CD4-positive, alpha-beta T cell treated with Interferon gamma for 1 hour (primary cell): ENCODE results near the gene DDX19B.
"Not testable (repeated sequence)": the region's sequence is repeated elsewhere in the genome, so short reads cannot be mapped to it uniquely, and the experiment has no call there.

ENCODE experiments used
- DNase-seq: peaks from one replicate; pipeline ENCODE4 v3.0.0-alpha.2; 2020

Gene DDX19B

GRCh38 chr16:70298988-70299938, at the start of gene DDX19B:
TSS of gene DDX19B (plus strand) at chr16:70299186. CDS start at chr16:70299298, 112 bp downstream.
- peak; percentile 68 for DNase-seq

DNA sequence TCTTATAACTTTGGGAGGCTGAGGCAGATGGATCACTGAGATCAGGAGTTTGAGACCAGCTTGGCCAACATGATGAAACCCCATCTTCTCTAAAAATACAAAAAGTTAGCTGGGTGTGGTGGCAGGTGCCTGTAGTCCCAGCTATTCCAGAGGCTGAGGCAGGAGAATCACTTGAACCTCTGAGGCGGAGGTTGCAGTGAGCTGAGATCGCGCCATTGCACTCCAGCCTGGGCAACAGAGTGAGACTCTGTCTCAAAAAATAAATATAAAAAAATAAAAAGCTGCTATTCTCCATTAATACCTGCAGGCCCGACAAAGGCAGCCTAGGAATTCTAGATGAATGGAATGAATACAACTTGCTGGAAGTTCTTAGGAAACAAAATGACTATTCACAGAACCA, 49.3 kb upstream of the DDX19B start:
- DNase-seq = not testable (repeated sequence)

DNA sequence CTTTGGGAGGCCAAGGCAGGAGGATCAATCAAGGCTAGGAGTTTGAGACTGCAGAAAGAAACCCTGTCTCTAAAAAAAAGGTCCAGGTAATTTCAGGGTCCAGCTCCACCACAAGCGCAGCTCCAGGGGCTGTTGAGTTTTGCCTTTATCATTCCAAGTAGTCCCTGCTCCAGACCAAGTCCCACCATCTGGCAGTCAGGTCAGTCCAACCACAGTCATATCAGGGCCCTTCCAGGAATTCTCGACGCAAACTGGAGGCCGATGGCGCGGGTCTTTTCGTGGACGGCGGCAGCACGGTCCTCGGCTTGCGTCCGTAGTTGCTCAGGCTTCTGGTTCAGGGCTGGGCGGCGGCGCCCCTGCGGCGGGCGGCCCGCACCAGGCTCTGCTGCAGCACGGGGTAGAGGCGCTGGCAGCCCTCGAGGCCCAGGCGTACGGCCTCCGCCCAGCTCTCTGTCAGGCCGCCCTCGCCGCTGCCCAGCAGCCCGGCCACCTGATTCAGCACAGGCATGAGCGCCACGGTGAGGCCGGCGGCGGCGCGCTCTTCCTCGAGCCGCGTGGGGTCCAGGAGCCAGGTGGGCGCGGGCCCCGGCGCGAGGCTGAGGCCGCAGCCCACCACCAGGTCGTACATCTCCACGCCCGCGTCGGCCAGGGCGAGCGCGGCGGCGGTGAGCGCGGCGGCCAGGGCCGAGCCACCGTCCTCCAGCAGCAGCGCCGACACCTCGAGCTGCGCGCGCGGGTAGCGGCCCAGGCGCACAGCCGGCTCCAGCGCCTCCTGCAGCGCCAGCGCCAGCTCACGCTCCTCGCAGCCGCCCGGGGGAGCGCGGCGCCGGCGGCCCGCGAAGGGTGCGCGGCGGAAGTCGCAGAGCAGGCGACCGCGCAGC, 48.0 kb upstream of the DDX19B start:
- DNase-seq = no peak

- DNase-seq = peak; percentile 91
These were observed 47.2 kb upstream of the DDX19B start, which contains the start of gene EXOSC6 for GRCh38 chr16:70251629-70252354. TSS of gene EXOSC6 (minus strand) at chr16:70251940. CDS start at chr16:70251900, 40 bp downstream.

- no peak for DNase-seq
These were observed 46.5 kb upstream of the DDX19B start for GRCh38 chr16:70252355-70252988.

DNA sequence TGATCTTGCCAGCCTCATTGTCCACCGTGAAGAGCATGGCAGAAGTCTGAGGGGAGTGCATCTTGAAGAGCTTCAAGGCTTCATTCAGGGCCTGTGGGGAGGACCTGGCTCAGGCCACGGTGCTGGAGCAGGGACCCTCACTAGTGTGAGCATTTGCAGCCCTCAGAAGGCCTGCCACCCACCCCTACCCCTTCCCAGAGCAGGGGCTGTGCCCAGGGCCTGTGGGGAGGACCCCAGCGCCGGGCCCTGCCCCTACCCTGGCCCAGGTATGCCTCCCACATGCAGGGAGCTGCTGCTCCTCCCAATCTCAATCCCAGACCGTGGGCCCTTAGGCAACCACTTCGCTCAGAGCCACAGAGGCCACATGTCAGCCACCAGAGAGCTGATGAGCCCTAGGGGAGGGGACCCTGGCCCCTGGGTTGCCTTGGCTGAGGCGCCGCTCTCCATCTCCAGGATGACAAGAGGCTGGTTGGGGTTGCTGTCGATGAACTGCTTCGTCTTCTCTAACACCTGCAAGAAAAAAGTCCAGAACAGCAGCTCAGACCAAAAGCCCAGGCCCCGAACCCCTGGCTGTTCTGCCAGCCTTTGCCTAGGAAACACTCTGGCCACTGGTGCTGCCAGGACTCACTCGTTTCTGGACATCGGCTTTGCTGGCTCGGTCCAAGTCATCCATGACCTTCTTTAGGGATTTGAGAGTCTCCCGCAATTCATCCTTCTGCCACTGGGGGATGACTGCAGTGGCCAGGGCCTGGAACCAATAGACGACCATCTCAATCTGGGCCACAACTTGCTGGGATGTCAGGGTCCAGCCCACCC, 45.5 kb upstream of the DDX19B start:
- DNase-seq = peak; percentile 5

DNA sequence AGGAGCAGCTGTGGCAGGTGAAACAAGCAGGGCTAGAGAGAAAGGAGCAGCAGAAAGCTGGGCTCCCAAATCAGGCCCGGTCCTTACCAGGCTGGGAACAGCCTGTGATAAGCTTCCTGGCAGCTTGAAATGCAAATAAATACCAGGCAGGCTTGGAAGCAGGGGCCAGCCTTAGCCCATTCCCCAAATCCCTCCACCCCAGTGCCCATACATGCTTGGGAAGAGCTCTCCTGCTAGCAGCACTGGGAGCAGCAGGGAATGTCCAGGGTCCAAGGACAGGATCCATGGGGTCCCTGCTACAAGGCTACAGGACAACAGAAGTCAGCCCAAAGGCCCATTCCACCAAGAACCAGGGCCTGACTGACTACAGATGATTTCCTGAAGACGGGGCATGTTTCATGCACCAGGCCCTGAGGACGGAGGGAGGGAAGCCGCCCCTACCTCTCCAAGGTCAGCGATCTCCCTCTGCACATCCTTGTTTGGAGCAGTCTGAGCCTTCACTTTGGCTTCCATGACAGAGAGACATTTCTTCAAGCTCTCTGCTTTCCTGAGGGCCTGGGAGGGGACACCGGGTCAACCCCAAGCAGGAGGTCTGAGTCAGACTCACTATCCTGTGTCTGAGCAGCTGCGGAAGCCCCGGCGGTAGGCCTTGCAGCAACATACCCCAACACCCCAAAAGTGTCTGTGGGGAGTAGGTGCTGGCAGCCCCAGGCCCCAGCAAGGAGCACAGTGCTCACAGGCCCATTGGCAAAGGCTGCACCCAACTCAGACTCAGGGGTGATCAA, 44.6 kb upstream of the DDX19B start:
- DNase-seq = no peak

- DNase-seq = no peak
These were observed 44.1 kb upstream of the DDX19B start for GRCh38 chr16:70254965-70255286.

DNA sequence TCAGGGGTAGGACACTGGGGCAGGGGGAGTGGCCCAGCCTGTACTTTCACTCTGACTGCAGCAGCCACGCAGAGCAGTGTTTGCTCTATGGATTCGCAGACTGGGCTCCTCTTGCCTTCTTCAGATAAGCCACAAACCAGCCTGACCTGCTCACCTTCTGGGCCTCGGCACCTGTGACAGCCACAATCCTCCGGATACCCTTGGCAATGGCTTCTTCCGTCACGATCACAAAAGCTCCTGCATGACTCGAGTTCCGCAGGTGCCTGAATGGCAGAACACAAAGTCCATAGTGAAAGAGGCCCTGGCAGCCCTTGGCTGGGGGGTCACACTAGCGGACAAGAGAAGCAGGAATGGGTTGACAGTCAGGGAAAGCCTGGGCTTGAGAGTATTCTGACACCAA, 43.4 kb upstream of the DDX19B start:
- no peak for DNase-seq

GRCh38 chr16:70257391-70257790, 41.6 kb upstream of the DDX19B start:
- DNase-seq = no peak

GRCh38 chr16:70258065-70258464, 40.9 kb upstream of the DDX19B start:
- DNase-seq = no peak

DNA sequence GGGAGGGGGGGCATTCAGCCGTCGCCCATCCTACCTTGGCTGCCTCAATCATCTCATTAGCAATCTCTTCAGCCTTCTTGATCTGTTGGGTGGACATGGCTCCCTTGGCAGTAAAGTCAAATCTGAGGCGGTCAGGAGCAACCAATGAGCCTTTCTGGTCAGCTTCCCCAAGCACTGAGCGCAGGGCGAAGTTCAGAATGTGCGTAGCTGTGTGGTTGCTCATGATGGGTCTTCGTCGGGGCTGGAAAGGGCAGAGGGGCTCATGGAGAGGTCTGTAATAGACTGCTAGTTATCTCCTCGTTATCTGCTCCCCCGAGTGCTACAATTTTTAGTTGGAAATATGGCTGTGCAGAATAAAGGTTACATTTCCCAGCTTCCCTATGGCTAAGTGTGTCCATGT, 40.0 kb upstream of the DDX19B start:
- no peak for DNase-seq

DNA sequence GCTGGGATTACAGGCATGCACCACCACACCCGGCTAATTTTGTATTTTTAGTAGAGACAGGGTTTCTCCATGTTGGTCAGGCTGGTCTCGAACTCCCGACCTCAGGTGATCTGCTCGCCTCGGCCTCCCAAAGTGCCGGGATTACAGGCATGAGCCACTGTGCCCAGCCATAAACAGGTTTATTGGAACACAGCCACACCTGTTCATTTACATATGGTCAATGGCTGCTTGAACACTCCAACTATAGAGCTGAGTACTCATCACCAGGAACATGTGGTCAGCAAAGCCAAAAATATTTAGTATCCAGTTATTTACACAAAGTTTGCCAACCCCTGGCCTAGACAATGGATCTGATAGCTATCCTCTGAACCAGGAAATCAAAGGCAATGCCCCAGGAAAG, 39.1 kb upstream of the DDX19B start:
- not testable (repeated sequence) for DNase-seq

DNA sequence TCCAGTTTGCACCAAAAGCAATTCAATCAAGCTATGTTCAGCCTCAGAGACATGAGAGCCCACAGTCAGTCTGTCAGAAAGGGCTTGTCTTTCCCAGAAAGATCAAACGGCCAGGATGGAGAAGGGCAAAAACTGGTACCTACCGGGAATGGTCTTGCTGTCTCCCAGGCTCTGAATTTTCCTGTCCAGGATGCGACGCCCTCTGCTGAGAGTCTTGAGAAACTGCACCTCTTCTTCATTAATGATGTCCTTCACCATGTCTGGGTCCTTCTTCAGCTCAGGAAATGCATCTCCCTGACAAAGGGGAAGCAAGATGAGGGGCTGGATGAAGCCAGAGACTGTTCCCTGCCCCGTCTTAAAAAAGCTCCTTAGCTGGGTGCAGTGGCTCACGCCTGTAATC, 31.5 kb upstream of the DDX19B start:
- peak; percentile 27 for DNase-seq

- DNase-seq = not testable (repeated sequence)
These were observed 31.1 kb upstream of the DDX19B start for GRCh38 chr16:70267922-70268321.

DNA sequence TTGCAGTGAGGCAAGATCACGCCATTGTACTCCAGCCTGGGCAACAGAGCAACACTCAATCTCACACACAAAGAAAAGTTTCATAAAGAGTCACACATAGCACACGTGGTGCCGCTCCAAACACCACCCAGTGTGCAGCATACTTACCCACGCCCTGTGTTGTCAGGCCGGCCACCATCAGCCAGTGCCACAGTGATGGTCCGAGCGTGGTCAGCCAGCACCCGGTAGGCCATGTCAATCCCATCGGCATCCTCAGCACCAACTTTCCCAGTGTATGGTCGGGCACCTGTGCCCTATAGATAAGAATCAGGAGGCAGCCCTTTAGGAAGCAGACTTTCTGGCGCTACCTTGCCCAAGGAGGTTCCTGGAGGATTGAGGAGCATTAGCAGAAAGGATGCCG, 29.5 kb upstream of the DDX19B start:
- no peak for DNase-seq

- DNase-seq = no peak
These were observed 28.8 kb upstream of the DDX19B start for GRCh38 chr16:70270176-70270575.

- no peak for DNase-seq
These were observed 27.3 kb upstream of the DDX19B start for GRCh38 chr16:70271696-70272095.

DNA sequence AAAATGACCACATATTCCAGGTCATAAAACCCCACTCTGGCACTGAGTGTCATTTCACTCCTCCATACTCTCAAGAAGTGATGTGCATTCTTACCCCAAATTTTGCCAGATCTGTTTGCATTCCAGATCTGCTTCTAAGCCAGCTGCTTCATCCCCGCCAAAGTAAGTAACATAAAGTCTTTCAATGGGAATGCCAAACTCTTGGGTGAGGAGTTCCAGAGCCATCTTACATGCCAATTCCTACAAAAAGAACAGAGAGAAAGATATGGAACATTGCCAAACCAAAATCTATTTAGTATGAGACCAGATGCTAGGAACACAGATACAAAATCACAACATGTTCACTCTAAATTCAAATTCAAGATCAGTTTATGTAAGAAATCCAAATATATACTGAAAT, 22.6 kb upstream of the DDX19B start:
- DNase-seq = no peak

- not testable (repeated sequence) for DNase-seq
These were observed 11.5 kb upstream of the DDX19B start for GRCh38 chr16:70287304-70287971.
